ENCODE results near the gene NCK2.

The NCK2 gene

DNA sequence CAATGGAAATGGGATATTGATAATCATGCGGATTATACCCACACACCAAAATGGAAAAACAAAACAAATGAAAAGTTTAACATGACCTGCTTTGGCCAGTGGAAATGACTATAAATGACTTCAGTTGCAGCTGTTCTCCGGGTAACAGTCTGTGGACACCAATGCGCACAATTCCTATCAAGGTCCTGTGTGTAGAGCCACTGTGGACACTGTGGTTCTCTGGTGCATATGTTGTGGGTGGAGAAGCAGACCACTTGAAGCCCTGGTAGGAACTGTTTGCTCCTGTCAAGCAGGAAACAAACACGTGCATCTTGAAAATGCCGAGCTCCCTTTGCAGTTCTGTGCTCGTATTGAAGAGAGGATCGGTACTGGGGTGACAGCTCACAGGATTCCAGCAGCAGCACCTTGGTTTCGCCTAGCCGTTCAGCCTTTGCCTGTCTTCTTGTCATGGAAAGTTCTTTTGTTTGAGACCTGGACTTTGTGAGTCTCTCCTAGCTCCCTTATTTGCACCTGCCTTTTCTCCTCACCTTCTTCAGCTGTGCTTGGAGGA is 32.9 kb downstream of the NCK2 start:
- DNase-seq, result no peak

GRCh38 chr2:105778080-105778607 is 33.4 kb downstream of the NCK2 start:
- no peak for DNase-seq

GRCh38 chr2:105779394-105779793 is 34.7 kb downstream of the NCK2 start:
- DNase-seq, result no peak

GRCh38 chr2:105780606-105781005 is 35.9 kb downstream of the NCK2 start:
- no peak for DNase-seq

DNA sequence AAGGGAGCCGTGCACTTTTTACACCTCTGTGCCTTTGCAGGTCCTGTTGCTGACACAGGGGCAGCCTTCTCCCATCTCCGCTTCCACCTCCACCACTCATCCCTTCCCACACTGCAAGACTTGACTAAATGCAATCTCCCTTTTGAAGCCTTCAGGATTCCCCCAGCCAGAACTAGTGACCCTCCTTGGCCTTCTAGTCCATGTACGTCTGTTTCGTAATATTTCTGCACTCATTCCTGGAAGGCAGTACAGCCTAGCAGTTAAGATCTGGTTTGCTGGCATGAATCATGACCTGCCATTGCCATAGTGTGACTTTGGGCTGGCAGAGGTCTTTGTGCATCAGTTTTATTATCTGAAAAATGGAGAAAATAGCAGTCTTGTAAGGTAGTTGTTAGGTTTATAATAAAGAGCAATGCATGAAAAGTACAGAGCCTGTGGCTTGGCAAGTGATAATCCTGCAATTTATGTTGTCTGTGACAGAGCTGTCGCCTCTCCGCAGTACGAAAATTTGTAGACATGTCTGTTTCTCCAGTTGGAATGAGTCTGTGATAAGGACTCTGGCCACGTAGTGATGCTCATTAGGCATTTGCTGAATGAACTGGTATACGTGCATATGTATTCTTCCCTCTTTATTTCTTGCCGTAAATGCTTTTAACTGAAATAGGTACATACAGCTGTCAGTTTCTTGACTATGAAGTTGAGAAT is 36.7 kb downstream of the NCK2 start:
- DNase-seq, result no peak

DNA sequence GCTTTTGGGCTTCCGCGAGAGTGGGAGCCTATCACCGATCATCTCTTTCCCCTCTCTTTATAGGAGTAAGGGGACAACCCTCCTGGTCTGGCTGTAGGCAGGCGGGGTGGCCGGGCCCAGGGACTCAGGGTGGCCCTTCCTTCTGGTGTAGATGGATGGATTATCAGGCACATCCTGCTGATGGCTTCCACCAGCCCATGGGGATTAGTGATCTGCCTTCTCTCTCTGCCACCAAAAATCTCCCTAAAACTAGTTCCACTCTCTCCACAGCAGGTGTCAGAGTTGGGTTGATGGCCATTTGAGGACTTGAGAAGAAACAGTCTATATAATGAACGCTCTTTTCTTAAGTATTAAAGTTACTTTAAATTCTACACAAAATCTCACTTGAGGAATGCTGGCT is 37.4 kb downstream of the NCK2 start:
- peak in 1 of 5 experiments; percentile 55 for DNase-seq

DNA sequence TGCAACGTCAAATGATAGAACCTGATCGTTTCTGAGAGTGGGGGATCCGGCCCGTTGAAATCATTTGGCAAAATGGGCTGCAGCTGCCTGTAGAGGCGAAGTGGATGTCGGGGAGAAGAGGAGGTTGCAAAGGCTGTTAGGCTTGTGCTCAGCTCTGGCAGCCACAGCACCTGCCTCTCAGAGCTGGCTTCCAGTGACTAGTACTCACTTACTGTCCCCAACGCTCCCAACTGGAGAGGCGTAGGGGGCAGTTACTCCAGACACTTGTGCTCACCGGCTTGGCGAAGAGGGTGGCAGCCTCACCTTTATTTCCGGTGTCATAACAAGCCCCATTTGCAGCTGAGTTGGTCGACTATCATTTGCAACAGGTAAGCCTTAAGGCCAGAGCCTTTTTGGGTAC is 37.9 kb downstream of the NCK2 start:
- DNase-seq, result no peak

- no peak for DNase-seq
Observed at GRCh38 chr2:105783151-105783738, 38.5 kb downstream of the NCK2 start.

DNA sequence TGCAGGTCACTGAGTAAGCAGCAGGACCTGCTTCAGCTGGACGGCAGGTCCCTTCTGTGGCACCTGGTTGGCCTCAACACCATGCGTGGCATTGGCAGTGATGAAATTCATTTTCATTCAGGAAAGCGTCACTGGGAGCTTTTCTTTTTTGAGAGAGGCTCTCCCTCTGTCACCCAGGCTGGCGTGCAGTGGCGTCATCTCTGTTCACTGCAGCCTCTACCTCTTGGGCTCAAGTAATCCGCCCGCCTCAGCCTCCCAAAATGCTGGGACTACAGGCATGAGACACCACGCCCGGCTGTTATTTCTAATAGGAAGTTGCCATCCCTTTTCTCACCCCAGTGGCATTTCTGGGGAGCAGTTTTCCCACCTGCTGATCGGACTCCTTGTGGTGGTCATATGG is 39.3 kb downstream of the NCK2 start:
- DNase-seq, result no peak

- DNase-seq, result no peak
Observed at GRCh38 chr2:105784589-105784988, 39.9 kb downstream of the NCK2 start.

GRCh38 chr2:105785095-105785847 is 40.6 kb downstream of the NCK2 start:
- no peak for DNase-seq

DNA sequence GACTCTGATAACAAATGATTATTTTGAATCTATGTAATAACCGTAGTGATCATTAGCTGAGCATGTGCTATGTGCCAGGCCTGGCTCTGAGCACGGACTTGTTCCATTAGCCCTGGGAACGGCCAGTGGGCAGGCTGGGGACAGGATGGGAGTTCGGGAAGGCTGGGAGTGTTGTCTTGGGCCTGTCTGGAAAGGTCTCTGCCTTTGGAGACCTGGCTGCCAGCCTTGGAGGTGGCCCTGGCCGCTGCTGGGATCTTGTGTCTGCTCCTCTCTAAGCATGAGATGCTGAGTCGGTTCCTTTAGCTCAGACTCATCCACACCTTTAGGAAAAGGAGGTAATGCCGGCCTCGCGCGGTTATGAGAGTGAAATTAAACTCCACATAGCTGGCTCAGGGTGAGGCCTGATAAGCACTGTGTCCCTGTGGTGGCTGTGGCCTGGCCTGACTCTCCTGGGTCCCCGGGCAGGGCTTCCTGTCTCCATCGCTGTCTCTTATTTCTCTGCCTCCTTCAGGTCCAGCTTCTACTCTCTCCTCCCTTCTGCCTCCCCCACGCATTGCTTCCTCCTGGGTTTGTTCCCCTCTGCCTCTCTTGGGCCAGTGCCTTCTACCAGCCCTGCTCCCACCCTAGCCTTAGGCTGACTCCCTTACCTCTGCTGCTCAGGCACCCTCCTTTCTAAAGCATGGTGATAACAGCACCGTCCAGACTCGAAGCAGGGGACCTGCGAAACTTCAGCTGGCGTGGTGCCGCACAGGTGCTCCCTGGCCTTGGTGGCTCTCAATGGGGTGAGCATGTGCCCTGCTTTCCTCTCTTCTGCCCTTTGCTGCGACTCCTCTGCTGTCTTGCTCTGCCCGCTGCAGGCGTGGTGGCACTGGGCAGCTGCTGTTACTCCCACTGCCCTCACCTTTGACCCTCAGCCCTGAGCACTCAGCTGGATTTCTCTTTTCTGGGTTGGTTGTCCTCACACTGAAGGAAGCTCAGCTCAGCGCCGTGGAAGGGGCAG is 41.8 kb downstream of the NCK2 start:
- DNase-seq, result peak in 1 of 5 experiments; percentile 64

DNA sequence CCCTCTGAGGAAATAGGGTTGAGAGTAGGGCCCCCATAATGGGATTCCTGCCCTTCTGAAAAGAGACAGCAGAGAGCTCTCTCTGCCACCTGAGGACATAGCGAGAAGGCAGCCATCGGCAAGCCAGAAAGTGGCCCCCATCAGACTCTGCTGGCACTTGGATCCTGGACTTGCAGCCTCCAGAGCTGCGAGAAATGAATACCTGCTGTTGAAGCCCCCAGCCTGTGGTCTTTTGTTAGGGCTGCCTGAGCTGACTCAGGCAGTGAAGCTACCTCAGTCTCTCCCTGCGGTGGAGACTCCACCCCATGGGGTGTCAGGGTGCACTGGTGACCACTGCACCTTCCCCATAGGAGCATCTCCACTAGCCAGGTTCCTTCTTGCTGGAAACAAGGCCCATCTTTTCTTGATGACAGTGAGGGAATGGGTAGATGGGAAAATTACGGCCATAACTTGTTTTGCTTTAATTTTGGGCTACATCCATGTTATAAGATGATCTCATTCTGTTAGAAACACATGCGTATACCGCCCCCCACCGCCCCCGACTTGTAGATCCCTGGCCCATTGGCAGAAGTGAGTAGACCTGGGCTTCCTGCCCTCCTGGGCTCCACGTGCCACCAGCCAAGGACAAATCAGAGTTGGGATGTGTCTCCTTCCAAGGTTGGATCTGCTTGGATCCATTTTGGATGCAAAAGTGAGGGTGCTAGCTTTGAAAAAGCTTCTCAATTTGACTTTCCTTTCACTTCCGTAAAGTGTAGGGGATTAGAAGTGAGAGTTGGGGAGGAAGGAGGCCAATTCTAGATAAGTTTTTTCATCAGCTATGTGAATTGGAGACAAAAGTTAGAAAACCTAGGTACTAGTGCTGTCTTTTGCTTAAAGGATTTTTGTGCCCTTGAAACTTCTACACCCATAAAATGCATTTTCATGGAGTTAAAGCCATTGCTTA is 42.9 kb downstream of the NCK2 start:
- DNase-seq, result peak in 2 of 5 experiments; percentile 56 to 62

GRCh38 chr2:105788670-105789290 is 44.1 kb downstream of the NCK2 start:
- no peak for DNase-seq

DNA sequence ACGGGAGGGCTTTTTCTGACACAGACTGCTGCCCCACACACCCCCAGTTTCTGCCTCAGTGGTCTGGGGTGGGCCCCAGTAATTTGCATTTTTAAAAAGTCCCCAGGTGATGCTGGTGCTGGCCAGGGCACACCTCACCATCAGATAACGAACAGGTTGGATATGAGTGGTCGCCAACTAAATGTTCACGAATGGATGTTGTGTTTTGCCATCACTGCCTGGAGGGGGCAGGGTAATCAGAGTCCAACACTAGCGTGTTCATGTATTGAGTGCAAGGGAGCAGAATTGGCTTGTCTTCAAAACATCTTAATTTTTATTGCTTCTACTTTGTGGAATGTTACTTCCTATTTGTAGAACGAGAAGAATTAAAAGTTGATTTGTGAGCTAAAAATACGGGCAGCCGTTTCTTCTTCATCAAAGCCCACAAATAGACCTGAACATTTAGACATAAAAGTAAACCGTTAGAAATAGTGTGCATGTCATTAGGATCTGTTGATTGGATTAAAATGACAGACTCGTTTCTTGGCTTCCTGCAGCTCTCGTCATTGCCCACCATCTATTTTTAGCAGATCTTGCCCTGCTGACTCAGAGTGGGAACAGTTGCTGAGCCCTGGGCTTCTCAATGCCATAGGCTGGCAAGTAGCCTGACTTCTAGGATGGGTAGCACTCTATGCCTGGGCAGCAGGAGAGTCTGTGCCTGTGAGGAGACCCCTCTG is 45.2 kb downstream of the NCK2 start:
- DNase-seq, result peak in 4 of 5 experiments; percentile 50 to 96 (median 54)

GRCh38 chr2:105790461-105791149 is 45.9 kb downstream of the NCK2 start:
- no peak for DNase-seq

- no peak for DNase-seq
Observed at GRCh38 chr2:105791229-105791628, 46.5 kb downstream of the NCK2 start.

GRCh38 chr2:105792561-105792960 is 47.8 kb downstream of the NCK2 start:
- no peak for DNase-seq
